Endothelial cell (in vitro differentiated cells): ENCODE data around the gene GZF1. TPM values are rescaled to one million over a fixed set of nuclear protein-coding genes. Genes with fewer than 3 reads are reported as not detected.

Experiments
- DNase-seq: peaks from one replicate; pipeline ENCODE4 v3.0.0; 2021; ENCODE audit warnings: low spot score
- H3K27ac Mint-ChIP-seq: one replicate; pipeline ENCODE4 v1.8.0; 2021; ENCODE audit warnings: mixed read lengths, inconsistent platforms; ENCODE audit not compliant: unreplicated experiment
- H3K27me3 Mint-ChIP-seq: one replicate; pipeline ENCODE4 v1.8.0; 2021; ENCODE audit warnings: mild to moderate bottlenecking, moderate library complexity, mixed read lengths, inconsistent platforms; ENCODE audit not compliant: unreplicated experiment
- H3K36me3 Mint-ChIP-seq: one replicate; pipeline ENCODE4 v1.8.0; 2021; ENCODE audit warnings: mild to moderate bottlenecking, low read depth, mixed read lengths, inconsistent platforms; ENCODE audit not compliant: unreplicated experiment
- H3K4me1 Mint-ChIP-seq: one replicate; pipeline ENCODE4 v1.8.0; 2021; ENCODE audit warnings: mild to moderate bottlenecking, mixed read lengths, inconsistent platforms; ENCODE audit not compliant: unreplicated experiment
- H3K4me3 Mint-ChIP-seq: one replicate; pipeline ENCODE4 v1.8.0; 2021; ENCODE audit warnings: mild to moderate bottlenecking, mixed read lengths, inconsistent platforms; ENCODE audit not compliant: unreplicated experiment
- H3K9me3 Mint-ChIP-seq: one replicate; pipeline ENCODE4 v1.8.0; 2021; ENCODE audit warnings: mixed read lengths, inconsistent platforms; ENCODE audit not compliant: unreplicated experiment
- total RNA-seq: library from RNA; stranded (reverse); fragmentation: NEBNext Ultra II Directional; extraction: Animal tissue kit (Norgen Biotek cat#: 25700); gene quantifications from one replicate; pipeline ENCODE4 v1.2.1, GENCODE V29; 2021; ENCODE audit not compliant: unreplicated experiment
- TF ChIP-seq, protein P1 (sequence below): fragments of 200-600 bp; sonication (generic); IDR thresholded peaks from one replicate; pipeline ENCODE4 v1.5.0; 2021; ENCODE audit warnings: antibody characterized with exemption; ENCODE audit not compliant: unreplicated experiment

GZF1 gene
- total RNA-seq, 1 donor from 2014 or later = 9.6 TPM

DNA sequence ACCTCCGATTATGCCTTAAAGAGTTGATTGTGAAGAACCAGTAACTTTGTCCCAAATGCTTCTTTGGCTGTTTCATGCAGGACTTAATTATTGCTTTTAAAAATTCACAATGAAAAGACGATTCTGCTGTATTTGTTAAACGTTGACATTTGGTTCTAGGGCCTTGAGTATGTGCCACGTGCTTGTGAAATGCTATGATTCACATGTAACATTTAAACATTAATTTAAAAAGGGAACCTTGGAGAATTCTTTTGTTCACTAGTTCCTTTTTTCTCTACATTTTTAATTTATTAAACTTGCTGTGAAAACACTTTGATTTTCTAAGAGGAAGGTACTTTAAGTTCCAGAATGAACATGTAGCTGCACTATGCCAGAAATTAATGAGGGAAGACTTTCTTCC, 9.5 kb downstream of the GZF1 start:
- TF ChIP-seq, protein P1, sequence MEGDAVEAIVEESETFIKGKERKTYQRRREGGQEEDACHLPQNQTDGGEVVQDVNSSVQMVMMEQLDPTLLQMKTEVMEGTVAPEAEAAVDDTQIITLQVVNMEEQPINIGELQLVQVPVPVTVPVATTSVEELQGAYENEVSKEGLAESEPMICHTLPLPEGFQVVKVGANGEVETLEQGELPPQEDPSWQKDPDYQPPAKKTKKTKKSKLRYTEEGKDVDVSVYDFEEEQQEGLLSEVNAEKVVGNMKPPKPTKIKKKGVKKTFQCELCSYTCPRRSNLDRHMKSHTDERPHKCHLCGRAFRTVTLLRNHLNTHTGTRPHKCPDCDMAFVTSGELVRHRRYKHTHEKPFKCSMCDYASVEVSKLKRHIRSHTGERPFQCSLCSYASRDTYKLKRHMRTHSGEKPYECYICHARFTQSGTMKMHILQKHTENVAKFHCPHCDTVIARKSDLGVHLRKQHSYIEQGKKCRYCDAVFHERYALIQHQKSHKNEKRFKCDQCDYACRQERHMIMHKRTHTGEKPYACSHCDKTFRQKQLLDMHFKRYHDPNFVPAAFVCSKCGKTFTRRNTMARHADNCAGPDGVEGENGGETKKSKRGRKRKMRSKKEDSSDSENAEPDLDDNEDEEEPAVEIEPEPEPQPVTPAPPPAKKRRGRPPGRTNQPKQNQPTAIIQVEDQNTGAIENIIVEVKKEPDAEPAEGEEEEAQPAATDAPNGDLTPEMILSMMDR = no peak
- Mint-ChIP-seq H3K36me3 (peaks cover 22% of the 10 kb centered on the region), H3K9me3 (no peaks in the 10 kb centered on the region), H3K27me3 (no peaks in the 10 kb centered on the region), H3K4me1 (no peaks in the 10 kb centered on the region), H3K27ac (no peak overlapping the region), H3K4me3 (no peak overlapping the region)
- DNase-seq = no peak

DNA sequence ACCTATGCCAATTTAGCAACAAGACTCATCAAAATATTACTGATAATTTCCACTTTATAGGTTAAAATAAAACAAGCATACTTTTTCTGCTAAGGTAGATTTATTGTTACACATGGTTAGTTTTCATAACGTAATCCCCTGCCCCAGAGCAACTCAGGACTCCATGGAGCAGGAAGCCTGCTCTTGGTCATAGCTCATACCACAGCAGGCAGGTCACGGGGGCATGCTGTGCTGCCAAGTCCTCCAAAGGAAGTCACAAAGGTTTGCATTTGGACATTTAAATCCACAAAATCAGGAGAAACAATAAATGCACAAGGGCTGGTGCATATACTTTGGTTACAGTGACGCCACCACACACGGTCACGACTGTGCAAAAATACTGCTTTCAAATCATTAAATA, 12.5 kb downstream of the GZF1 start:
- DNase-seq = no peak
- Mint-ChIP-seq H3K27me3 (no peaks in the 10 kb centered on the region), H3K36me3 (peaks cover 33% of the 10 kb centered on the region), H3K4me1 (no peaks in the 10 kb centered on the region), H3K9me3 (no peaks in the 10 kb centered on the region), H3K27ac (no peak overlapping the region), H3K4me3 (no peak overlapping the region)
- TF ChIP-seq, protein P1 = no peak

DNA sequence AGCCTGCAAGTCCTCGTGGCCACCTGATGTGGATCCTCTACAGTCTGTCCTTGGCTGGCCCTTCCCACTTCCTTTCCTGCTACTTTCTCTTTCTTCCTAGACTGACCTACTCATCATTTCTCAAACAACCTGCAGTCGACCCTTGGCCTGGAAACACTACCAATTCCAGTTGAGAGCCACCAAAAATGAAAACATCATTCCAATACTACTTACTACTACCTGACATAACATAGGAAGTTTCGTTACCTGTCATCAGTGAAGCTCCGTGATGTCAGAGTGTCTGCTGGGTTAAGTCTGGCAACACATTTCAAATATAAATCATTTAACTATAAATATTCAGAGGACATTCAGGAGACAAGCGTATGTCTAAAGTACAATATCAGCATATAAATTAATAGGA, 13.8 kb downstream of the GZF1 start:
- no peak overlapping the region for H3K27ac Mint-ChIP-seq
- peaks cover 22% of the 10 kb centered on the region for H3K36me3 Mint-ChIP-seq
- no peak overlapping the region for H3K4me3 Mint-ChIP-seq

DNA sequence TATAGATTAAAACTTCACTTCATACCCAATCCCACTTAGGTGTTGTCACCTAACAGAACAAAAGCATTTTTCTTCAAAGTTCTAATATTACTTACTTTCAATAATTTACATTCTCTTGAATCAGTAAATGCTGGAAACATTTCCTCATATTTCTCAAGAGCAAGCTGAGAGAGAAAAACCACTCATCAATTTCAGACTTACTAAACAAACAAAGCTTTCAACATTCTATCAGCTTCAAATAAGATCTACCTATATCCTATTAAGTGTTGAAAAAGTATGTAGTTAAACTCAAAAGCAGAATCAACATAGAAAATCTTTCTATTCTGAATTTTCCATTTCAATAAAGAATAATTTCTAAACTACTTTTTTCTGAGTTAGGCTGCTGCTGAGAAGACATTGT, 17.8 kb downstream of the GZF1 start:
- H3K36me3 Mint-ChIP-seq = peaks cover 31% of the 10 kb centered on the region
- TF ChIP-seq, protein P1 = no peak
- no peak overlapping the region for H3K4me3 Mint-ChIP-seq
- no peak for DNase-seq
- H3K4me1 Mint-ChIP-seq = peaks cover 13% of the 10 kb centered on the region
- H3K27ac Mint-ChIP-seq = no peak overlapping the region
- no peaks in the 10 kb centered on the region for H3K27me3 Mint-ChIP-seq
- no peaks in the 10 kb centered on the region for H3K9me3 Mint-ChIP-seq

More for the DNA sequence above, 13.8 kb downstream of the GZF1 start:
- Mint-ChIP-seq H3K9me3 (no peaks in the 10 kb centered on the region), H3K27me3 (no peaks in the 10 kb centered on the region), H3K4me1 (no peaks in the 10 kb centered on the region)
- TF ChIP-seq, protein P1 = no peak
- DNase-seq = no peak

DNA sequence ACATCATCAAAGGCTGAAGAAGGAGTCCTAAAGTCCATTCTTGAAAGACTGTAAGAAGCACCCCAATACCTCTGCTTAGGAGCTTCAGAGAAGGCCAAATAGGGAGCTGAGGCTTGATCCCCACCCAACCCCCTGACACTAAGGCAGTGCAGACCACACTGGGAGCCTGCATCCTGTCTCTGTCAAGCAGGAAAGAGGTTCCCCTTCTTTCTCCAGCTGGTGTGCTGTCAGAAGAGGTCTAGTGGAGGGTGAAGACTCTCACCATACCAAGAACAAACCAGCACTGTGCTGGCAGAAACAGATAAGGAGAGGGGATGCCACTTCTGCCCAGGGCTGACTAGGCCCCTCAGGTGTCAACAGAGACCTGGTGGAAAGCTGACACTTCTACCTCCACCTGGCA, 19.9 kb downstream of the GZF1 start:
- TF ChIP-seq, protein P1 = no peak
- no peaks in the 10 kb centered on the region for H3K9me3 Mint-ChIP-seq
- H3K27me3 Mint-ChIP-seq = no peaks in the 10 kb centered on the region
- peaks cover 13% of the 10 kb centered on the region for H3K4me1 Mint-ChIP-seq
- peak overlapping the region; percentile 10 for H3K27ac Mint-ChIP-seq
- no peak overlapping the region for H3K4me3 Mint-ChIP-seq
- H3K36me3 Mint-ChIP-seq = peaks cover 25% of the 10 kb centered on the region
- no peak for DNase-seq
